K562 (cell line): ENCODE measurements around the gene ST6GAL1. TPM values are rescaled to one million over a fixed set of nuclear protein-coding genes. Genes with fewer than 3 reads are reported as not detected.

Source experiments
- ATAC-seq: fragments of 200-7000 bp; cut with Tn5 transposase; 3 replicates; pipeline ENCODE4 v1.9.1; 2020; ENCODE audit warnings: moderate library complexity
- BruUV-seq: library from RNA; stranded (reverse); fragments of 400-500 nt; replicated peaks from 2 replicates; lab custom pipeline; 2021; lab: Mats Ljungman, UMichigan
- CTCF ChIA-PET: fragments of 300-600 bp; formaldehyde crosslinking; extraction: SDS; loops from one replicate; lab custom pipeline; 2021; ENCODE audit warnings: low intra/inter-chr PET ratio; lab: Yijun Ruan, JAX
- POLR2A ChIA-PET: fragments of 300-600, 350-650 bp; sonication (Branson Sonifier 250); formaldehyde crosslinking; extraction: SDS; loops from one replicate; lab custom pipeline; 2021; ENCODE audit warnings: antibody characterized with exemption, inconsistent platforms; lab: Yijun Ruan, JAX
- DNase-seq, 4 experiments: peaks; one replicate each; pipeline versions ENCODE4 v3.0.0 to v3.0.0-alpha.2; 2011 to 2018; ENCODE audit warnings: low spot score in 3 of 4, mixed read lengths in 3 of 4; ENCODE audit errors: extremely low read depth in 1 of 4
- FAIRE-seq: peaks from 2 replicates; lab custom pipeline; 2011; peaks lifted over from hg19 to GRCh38; lab: Jason Lieb, UNC
- H2AFZ ChIP-seq: 2 replicates; pipeline ENCODE4 v1.6.0; 2011; ENCODE audit warnings: low read depth, low read length, control low read depth, inconsistent platforms
- H3K27ac ChIP-seq: fragments of 200-600 bp; 3 replicates; pipeline ENCODE4 v1.8.0; 2011; ENCODE audit warnings: low read depth, mild to moderate bottlenecking, control low read depth, inconsistent platforms, low read length, moderate library complexity, mixed read lengths; ENCODE audit errors: extremely low read depth
- H3K27me3 ChIP-seq, 2 experiments: fragments of 300-600 bp in 1 of 2; 2 replicates in 1 of 2; 3 replicates in 1 of 2; pipeline versions ENCODE4 v1.6.0 to v1.8.0; 2011; ENCODE audit warnings: inconsistent platforms in 2 of 2, low read length in 2 of 2, mild to moderate bottlenecking in 1 of 2, mixed read lengths in 1 of 2, moderate library complexity in 1 of 2; ENCODE audit not compliant: control insufficient read depth in 2 of 2, insufficient read depth in 2 of 2
- H3K36me3 ChIP-seq: fragments of 300-600 bp; 3 replicates; pipeline ENCODE4 v1.8.0; 2011; ENCODE audit warnings: mild to moderate bottlenecking, low read length, inconsistent platforms; ENCODE audit not compliant: control insufficient read depth, insufficient read depth
- H3K4me1 ChIP-seq, 2 experiments: fragments of 200-600 bp in 1 of 2; replicated peaks in 1 of 2; 2 replicates in 1 of 2; 3 replicates in 1 of 2; pipeline versions ENCODE4 v1.5.1 to v1.8.0; 2011; ENCODE audit warnings: inconsistent platforms in 2 of 2, low read length in 2 of 2, mild to moderate bottlenecking in 1 of 2, mixed read lengths in 1 of 2, moderate library complexity in 1 of 2; ENCODE audit not compliant: control insufficient read depth in 2 of 2, insufficient read depth in 2 of 2
- H3K4me2 ChIP-seq: 2 replicates; pipeline ENCODE4 v1.6.1; 2011; ENCODE audit warnings: low read length, control low read depth, inconsistent platforms, mixed read lengths; ENCODE audit not compliant: insufficient read depth
- H3K4me3 ChIP-seq: fragments of 200-600 bp; sonication (generic), shearing (Covaris generic); 2 replicates; pipeline ENCODE4 v1.5.1; 2016; ENCODE audit warnings: control low read depth, inconsistent platforms
- H3K79me2 ChIP-seq: fragments of 200-600 bp; 3 replicates; pipeline ENCODE4 v1.8.0; 2011; ENCODE audit warnings: low read length, inconsistent platforms; ENCODE audit not compliant: control insufficient read depth, insufficient read depth
- H3K9ac ChIP-seq, 2 experiments: 2 replicates each; pipeline versions ENCODE4 v1.6.0 to v1.6.1; 2011; ENCODE audit warnings: low read depth in 2 of 2, low read length in 2 of 2, control low read depth in 1 of 2, inconsistent platforms in 1 of 2, mild to moderate bottlenecking in 1 of 2, mixed read lengths in 1 of 2; ENCODE audit not compliant: insufficient read depth in 1 of 2
- H3K9me1 ChIP-seq: one replicate; pipeline ENCODE4 v1.6.0; 2011; ENCODE audit warnings: inconsistent platforms, mild to moderate bottlenecking, low read length, moderate library complexity; ENCODE audit not compliant: control insufficient read depth, insufficient read depth
- H3K9me3 ChIP-seq: replicated peaks from 2 replicates; pipeline ENCODE4 v1.5.1; 2011; ENCODE audit warnings: low read depth, low read length, inconsistent platforms; ENCODE audit not compliant: control insufficient read depth, insufficient read depth
- H4K20me1 ChIP-seq: replicated peaks from 2 replicates; pipeline ENCODE4 v1.6.1; 2011; ENCODE audit warnings: low read length, inconsistent platforms, mixed read lengths; ENCODE audit not compliant: control insufficient read depth, insufficient read depth
- CBFA2T3 ChIP-seq: fragments of 450-650 bp; IDR thresholded peaks from 2 replicates; pipeline ENCODE4 v1.6.1; 2017
- FOSL1 ChIP-seq: fragments of 200-800 bp; sonication (Bioruptor generic); conservative IDR thresholded peaks from 2 replicates; pipeline ENCODE4 v1.6.1; 2016; ENCODE audit warnings: missing genetic modification characterization, missing compliant biosample characterization
- MAZ ChIP-seq, 2 experiments: fragments of 450-650 bp in 1 of 2; sonication (generic) in 1 of 2; formaldehyde crosslinking; IDR thresholded peaks in 1 of 2; conservative IDR thresholded peaks in 1 of 2; 2 replicates each; pipeline versions ENCODE4 v1.4.0 to v1.5.0; 2020; ENCODE audit warnings: mild to moderate bottlenecking in 1 of 2, missing genetic modification reagents in 1 of 2
- POLR2B ChIP-seq: fragments of 450-650 bp; IDR thresholded peaks from 2 replicates; pipeline ENCODE4 v1.6.1; 2018; ENCODE audit warnings: low read depth; ENCODE audit not compliant: partially characterized antibody
- RBM17 ChIP-seq: fragments of 200-400 bp; formaldehyde crosslinking; IDR thresholded peaks from 2 replicates; pipeline ENCODE4 v1.6.1; 2017; ENCODE audit warnings: low read depth, mild to moderate bottlenecking, low read length, borderline replicate concordance
- STAT6 ChIP-seq: sonication (generic); formaldehyde crosslinking; IDR thresholded peaks from 2 replicates; pipeline ENCODE4 v1.8.1; 2023; ENCODE audit warnings: mild to moderate bottlenecking, missing genetic modification reagents
- USF2 ChIP-seq: sonication (generic); formaldehyde crosslinking; IDR thresholded peaks from 2 replicates; pipeline ENCODE4 v1.5.0; 2020; ENCODE audit warnings: missing genetic modification reagents
- ZBTB1 ChIP-seq: sonication (generic); formaldehyde crosslinking; IDR thresholded peaks from 2 replicates; pipeline ENCODE4 v1.8.1; 2023; ENCODE audit warnings: missing genetic modification reagents, low read depth, mild to moderate bottlenecking, borderline replicate concordance
- WGBS: fragments of 100-300 bp; shearing (Covaris generic); methylation state at CpG from one replicate; pipeline ENCODE4 v1.1.6; 2016; ENCODE audit warnings: low coverage, mixed read lengths; ENCODE audit not compliant: insufficient coverage; ENCODE audit errors: missing lambda C conversion rate; 5-methylcytosine and 5-hydroxymethylcytosine counted together
- in situ Hi-C: fragments of 300-500 bp; cut with MboI; formaldehyde crosslinking; loops from 4 replicates; pipeline ENCODE4 v1.15.0; 2018; ENCODE audit warnings: inconsistent platforms, mixed read lengths
- intact Hi-C: fragments of 100-400 bp; cut with micrococcal nuclease; formaldehyde crosslinking; loops from 2 replicates; pipeline ENCODE4 v1.14.2; 2022
- polyA plus RNA-seq, 8 experiments: library from polyadenylated mRNA; depleted of rRNA in 4 of 8; stranded (reverse) in 5 of 8; unstranded in 3 of 8; fragments of >200 nt; fragmentation: Nextera tagmentation in 2 of 8; fragmentation: Illumina TruSeq in 1 of 8; extraction: Ambion mirVana in 2 of 8; extraction: Trizol in 1 of 8; gene quantifications; 2 replicates each; pipeline versions ENCODE4 v1.2.1 to v1.2.3, GENCODE V29; 2011 to 2014; ENCODE audit warnings: inconsistent platforms in 1 of 8, missing spikeins in 1 of 8
- total RNA-seq, 7 experiments: library from RNA; depleted of rRNA in 6 of 7; stranded (reverse); fragments of >200 nt in 6 of 7; fragmentation: Illumina TruSeq in 2 of 7; extraction: Trizol in 2 of 7; gene quantifications; 2 replicates each; pipeline versions ENCODE4 v1.2.1 to v1.2.3, GENCODE V29; 2011 to 2021; ENCODE audit warnings: low replicate concordance in 1 of 7
- TF ChIP-seq, protein P1 (sequence below), 2 experiments: fragments of 450-650 bp; IDR thresholded peaks; 2 replicates each; pipeline ENCODE4 v1.6.1; 2016

Gene ST6GAL1
- total and polyA plus RNA-seq, 9 of the 15 experiments (the other 6 are each of a cell fraction or from before 2014, with no cell fraction given) = 31.9 to 145 (median 71.0) TPM

GRCh38 chr3:186930641-186931531, 560 bp downstream of the ST6GAL1 start (continued):
- TF ChIP-seq USF2 (CRISPR knock-in tag) (no peak; the same call in 1 of the 2 replicates), RBM17 (no peak)
- TF ChIP-seq, protein P1, sequence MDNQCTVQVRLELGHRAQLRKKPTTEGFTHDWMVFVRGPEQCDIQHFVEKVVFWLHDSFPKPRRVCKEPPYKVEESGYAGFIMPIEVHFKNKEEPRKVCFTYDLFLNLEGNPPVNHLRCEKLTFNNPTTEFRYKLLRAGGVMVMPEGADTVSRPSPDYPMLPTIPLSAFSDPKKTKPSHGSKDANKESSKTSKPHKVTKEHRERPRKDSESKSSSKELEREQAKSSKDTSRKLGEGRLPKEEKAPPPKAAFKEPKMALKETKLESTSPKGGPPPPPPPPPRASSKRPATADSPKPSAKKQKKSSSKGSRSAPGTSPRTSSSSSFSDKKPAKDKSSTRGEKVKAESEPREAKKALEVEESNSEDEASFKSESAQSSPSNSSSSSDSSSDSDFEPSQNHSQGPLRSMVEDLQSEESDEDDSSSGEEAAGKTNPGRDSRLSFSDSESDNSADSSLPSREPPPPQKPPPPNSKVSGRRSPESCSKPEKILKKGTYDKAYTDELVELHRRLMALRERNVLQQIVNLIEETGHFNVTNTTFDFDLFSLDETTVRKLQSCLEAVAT (IDR thresholded peaks at IDR 0.05) = peak in 1 of 2 experiments; percentile 27; a peak in 1 of 4 replicates
- TF ChIP-seq, all 486 proteins: peak for 87

- ATAC-seq (peak; percentile 59), FAIRE-seq (peak; percentile 75), DNase-seq (peak in 3 of 4 experiments; percentile 46 to 72 (median 54))
- ChIA-PET CTCF (interaction anchor here (1.1 kb wide), 1 partner anchor 233 kb away, joined by 3 read pairs; no protein-coding TSS in a partner anchor), POLR2A (interaction anchor here (0.7 to 2.1 kb wide), 14 partner anchors 10 to 364 kb away, joined by 3 to 14 read pairs (median 3); no protein-coding TSS in a partner anchor)
- in situ Hi-C loops (loop anchor here (5.0 kb wide), 1 partner anchor 84 kb away; no protein-coding TSS in a partner anchor), intact Hi-C loops (loop anchor here (2.0 to 10.0 kb wide), 4 partner anchors 17 to 233 kb away; no protein-coding TSS in a partner anchor)
- H3K9me3 ChIP-seq = 0 out of 2 replicates have a peak, but pooled peaks cover 2% of the 10 kb centered on the region
- BruUV-seq = TSS peak; percentile 38
- peak overlapping the region; percentile 86 for H2AFZ ChIP-seq
- peaks cover 28 to 34% of the 10 kb centered on the region in 2 experiments for H3K4me1 ChIP-seq
- H3K79me2 ChIP-seq = peaks cover 64% of the 10 kb centered on the region
- peak overlapping the region; percentile 88 for H3K27ac ChIP-seq
- peaks cover 2% of the 10 kb centered on the region for H3K9me1 ChIP-seq
- peaks cover 36% of the 10 kb centered on the region for H3K36me3 ChIP-seq
- WGBS = 0% methylated on average over 30 of the region's 32 CpGs
- H3K27me3 ChIP-seq = no peaks in the 10 kb centered on the region
- H3K4me2 ChIP-seq = peak overlapping the region; percentile 78
- H3K9ac ChIP-seq = peak overlapping the region; percentile 72 to 98
- peak overlapping the region; percentile 94 for H3K4me3 ChIP-seq
- no peaks in the 10 kb centered on the region for H4K20me1 ChIP-seq
- TF ChIP-seq FOSL1 (0 out of 2 replicates have a peak, but pooled peaks have one; percentile 20), POLR2B (peak; percentile 3), STAT6 (CRISPR knock-in tag) (0 out of 2 replicates have a peak, but pooled peaks have one; percentile 20), ZBTB1 (CRISPR knock-in tag) (0 out of 2 replicates have a peak, but pooled peaks have one; percentile 39), CBFA2T3 (peak; percentile 29; the same call in 1 of the 2 replicates), MAZ (CRISPR knock-in tag; conservative IDR thresholded peaks at IDR 0.05 in 1 of 2, IDR thresholded peaks at IDR 0.05 in 1 of 2) (peak in 1 of 2 experiments; percentile 21; a peak in 1 of 4 replicates)
Measured at GRCh38 chr3:186931532-186932280, 1.4 kb downstream of the ST6GAL1 start.
